HepG2 (cell line): ENCODE measurements around the gene NIFK. TPM values are rescaled to one million over a fixed set of nuclear protein-coding genes. Genes with fewer than 3 reads are reported as not detected.

ENCODE experiments used
- AKAP8 ChIP-seq: sonication (generic); formaldehyde crosslinking; IDR thresholded peaks from 2 replicates; pipeline ENCODE4 v1.5.1; 2020; ENCODE audit warnings: mild to moderate bottlenecking, missing genetic modification reagents
- ATF1 ChIP-seq: IDR thresholded peaks from 2 replicates; pipeline ENCODE4 v1.6.1; 2016; ENCODE audit warnings: mild to moderate bottlenecking, control low read depth
- IKZF4 ChIP-seq: sonication (generic); formaldehyde crosslinking; IDR thresholded peaks from 2 replicates; pipeline ENCODE4 v1.5.1; 2020; ENCODE audit warnings: borderline replicate concordance, mild to moderate bottlenecking, low read depth, missing genetic modification reagents; ENCODE audit errors: not compliant biosample characterization
- ISX ChIP-seq: sonication (generic); formaldehyde crosslinking; conservative IDR thresholded peaks from 2 replicates; pipeline ENCODE4 v1.5.0; 2020; ENCODE audit warnings: missing genetic modification reagents
- KDM6A ChIP-seq: IDR thresholded peaks from 2 replicates; pipeline ENCODE4 v1.6.1; 2016; ENCODE audit warnings: low read depth
- PCBP2 ChIP-seq: fragments of 200-400 bp; formaldehyde crosslinking; optimal IDR thresholded peaks from 2 replicates; pipeline ENCODE3; 2018; ENCODE audit warnings: low read length, low read depth; ENCODE audit not compliant: poor library complexity, severe bottlenecking
- SETDB1 ChIP-seq: sonication (generic); formaldehyde crosslinking; IDR thresholded peaks from 2 replicates; pipeline ENCODE4 v1.5.1; 2020; ENCODE audit warnings: missing genetic modification reagents, mild to moderate bottlenecking, borderline replicate concordance
- SMARCC2 ChIP-seq: fragments of 450-650 bp; IDR thresholded peaks from 2 replicates; pipeline ENCODE4 v1.6.1; 2017; ENCODE audit warnings: antibody characterized with exemption, mild to moderate bottlenecking
- ZBTB8A ChIP-seq: sonication (generic); formaldehyde crosslinking; IDR thresholded peaks from 2 replicates; pipeline ENCODE4 v1.4.0; 2020; ENCODE audit warnings: mild to moderate bottlenecking, low read depth, missing genetic modification reagents, borderline replicate concordance
- ZMYM2 ChIP-seq: sonication (generic); formaldehyde crosslinking; IDR thresholded peaks from 2 replicates; pipeline ENCODE4 v1.8.0; 2022; ENCODE audit warnings: mild to moderate bottlenecking, missing genetic modification reagents
- ZNF430 ChIP-seq: sonication (generic); formaldehyde crosslinking; IDR thresholded peaks from 2 replicates; pipeline ENCODE4 v1.9.0; 2021; ENCODE audit warnings: mild to moderate bottlenecking, missing genetic modification reagents
- ZNF550 ChIP-seq: sonication (generic); formaldehyde crosslinking; IDR thresholded peaks from 2 replicates; pipeline ENCODE4 v1.4.0; 2020; ENCODE audit warnings: mild to moderate bottlenecking, missing genetic modification reagents, borderline replicate concordance
- ZNF713 ChIP-seq: sonication (generic); formaldehyde crosslinking; IDR thresholded peaks from 2 replicates; pipeline ENCODE4 v1.4.0; 2020; ENCODE audit warnings: mild to moderate bottlenecking, missing genetic modification reagents
- ZSCAN30 ChIP-seq: sonication (generic); formaldehyde crosslinking; IDR thresholded peaks from 2 replicates; pipeline ENCODE4 v1.5.0; 2020; ENCODE audit warnings: mild to moderate bottlenecking, missing genetic modification reagents
- polyA plus RNA-seq, 8 experiments: library from polyadenylated mRNA; depleted of rRNA in 3 of 8; stranded (reverse) in 7 of 8; unstranded in 1 of 8; fragments of >200 nt; fragmentation: Illumina TruSeq in 4 of 8; extraction: Trizol in 4 of 8; gene quantifications; 2 replicates each; pipeline versions ENCODE4 v1.2.1 to v1.2.3, GENCODE V29; 2011 to 2016; ENCODE audit warnings: low read depth in 4 of 8, missing spikeins in 1 of 8, mixed read lengths in 1 of 8; ENCODE audit not compliant: insufficient read depth in 1 of 8
- total RNA-seq, 5 experiments: library from RNA; depleted of rRNA; stranded (reverse); fragments of >200 nt; fragmentation: Illumina TruSeq; extraction: Trizol; gene quantifications; 2 replicates each; pipeline ENCODE4 v1.2.3, GENCODE V29; 2016; ENCODE audit warnings: low read depth in 1 of 5
- TF ChIP-seq, protein P1 (sequence below): sonication (generic); formaldehyde crosslinking; IDR thresholded peaks from 2 replicates; pipeline ENCODE4 v1.8.0; 2022; ENCODE audit warnings: mild to moderate bottlenecking, missing genetic modification reagents
- TF ChIP-seq, protein P2 (sequence below): sonication (generic); formaldehyde crosslinking; IDR thresholded peaks from 2 replicates; pipeline ENCODE4 v1.4.0; 2020; ENCODE audit warnings: missing genetic modification reagents
- TF ChIP-seq, protein P3 (sequence below), 2 experiments: sonication (generic) in 1 of 2; formaldehyde crosslinking in 1 of 2; IDR thresholded peaks; 2 replicates each; pipeline versions ENCODE4 v1.6.1 to v1.9.0; 2014 to 2022; ENCODE audit warnings: antibody characterized with exemption in 1 of 2, borderline replicate concordance in 1 of 2, inconsistent platforms in 1 of 2, low read depth in 1 of 2, missing genetic modification reagents in 1 of 2
- TF ChIP-seq, protein P4 (sequence below): sonication (generic); formaldehyde crosslinking; IDR thresholded peaks from 2 replicates; pipeline ENCODE4 v1.8.0; 2022; ENCODE audit warnings: mild to moderate bottlenecking, missing genetic modification reagents; ENCODE audit not compliant: insufficient replicate concordance
- TF ChIP-seq, protein P5 (sequence below): sonication (generic); formaldehyde crosslinking; conservative IDR thresholded peaks from 2 replicates; pipeline ENCODE4 v1.4.0; 2020; ENCODE audit warnings: missing genetic modification reagents

Gene NIFK
- total and polyA plus RNA-seq, 2 of the 13 experiments (the other 11 are each of a cell fraction or from before 2014, with no cell fraction given) = 19.6 to 105 TPM

DNA sequence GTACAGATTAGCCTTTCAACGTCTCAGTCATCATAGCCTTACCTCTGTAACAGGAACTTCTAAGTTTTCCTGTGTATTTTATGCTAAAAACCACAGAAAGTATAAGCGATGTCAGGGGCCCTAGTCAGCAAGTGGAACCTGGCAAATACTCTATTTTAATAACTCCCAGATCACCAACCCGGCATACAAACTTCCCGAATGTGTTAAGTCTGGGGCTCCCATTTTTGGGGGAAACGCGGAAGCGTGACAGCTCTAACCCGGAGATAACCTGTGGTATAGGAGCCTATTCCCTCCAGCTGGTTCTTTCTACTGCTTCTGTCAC lies 574 bp downstream of the NIFK start (continued):
- TF ChIP-seq, protein P1, sequence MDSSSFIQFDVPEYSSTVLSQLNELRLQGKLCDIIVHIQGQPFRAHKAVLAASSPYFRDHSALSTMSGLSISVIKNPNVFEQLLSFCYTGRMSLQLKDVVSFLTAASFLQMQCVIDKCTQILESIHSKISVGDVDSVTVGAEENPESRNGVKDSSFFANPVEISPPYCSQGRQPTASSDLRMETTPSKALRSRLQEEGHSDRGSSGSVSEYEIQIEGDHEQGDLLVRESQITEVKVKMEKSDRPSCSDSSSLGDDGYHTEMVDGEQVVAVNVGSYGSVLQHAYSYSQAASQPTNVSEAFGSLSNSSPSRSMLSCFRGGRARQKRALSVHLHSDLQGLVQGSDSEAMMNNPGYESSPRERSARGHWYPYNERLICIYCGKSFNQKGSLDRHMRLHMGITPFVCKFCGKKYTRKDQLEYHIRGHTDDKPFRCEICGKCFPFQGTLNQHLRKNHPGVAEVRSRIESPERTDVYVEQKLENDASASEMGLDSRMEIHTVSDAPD (CRISPR knock-in tag) = no peak
- TF ChIP-seq, protein P2, sequence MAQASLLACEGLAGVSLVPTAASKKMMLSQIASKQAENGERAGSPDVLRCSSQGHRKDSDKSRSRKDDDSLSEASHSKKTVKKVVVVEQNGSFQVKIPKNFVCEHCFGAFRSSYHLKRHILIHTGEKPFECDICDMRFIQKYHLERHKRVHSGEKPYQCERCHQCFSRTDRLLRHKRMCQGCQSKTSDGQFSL (CRISPR knock-in tag) = no peak
- 0 out of 2 replicates have a peak, but pooled peaks have one; percentile 16 for TF ChIP-seq ATF1 (CRISPR knock-in tag)
- TF ChIP-seq, protein P3, sequence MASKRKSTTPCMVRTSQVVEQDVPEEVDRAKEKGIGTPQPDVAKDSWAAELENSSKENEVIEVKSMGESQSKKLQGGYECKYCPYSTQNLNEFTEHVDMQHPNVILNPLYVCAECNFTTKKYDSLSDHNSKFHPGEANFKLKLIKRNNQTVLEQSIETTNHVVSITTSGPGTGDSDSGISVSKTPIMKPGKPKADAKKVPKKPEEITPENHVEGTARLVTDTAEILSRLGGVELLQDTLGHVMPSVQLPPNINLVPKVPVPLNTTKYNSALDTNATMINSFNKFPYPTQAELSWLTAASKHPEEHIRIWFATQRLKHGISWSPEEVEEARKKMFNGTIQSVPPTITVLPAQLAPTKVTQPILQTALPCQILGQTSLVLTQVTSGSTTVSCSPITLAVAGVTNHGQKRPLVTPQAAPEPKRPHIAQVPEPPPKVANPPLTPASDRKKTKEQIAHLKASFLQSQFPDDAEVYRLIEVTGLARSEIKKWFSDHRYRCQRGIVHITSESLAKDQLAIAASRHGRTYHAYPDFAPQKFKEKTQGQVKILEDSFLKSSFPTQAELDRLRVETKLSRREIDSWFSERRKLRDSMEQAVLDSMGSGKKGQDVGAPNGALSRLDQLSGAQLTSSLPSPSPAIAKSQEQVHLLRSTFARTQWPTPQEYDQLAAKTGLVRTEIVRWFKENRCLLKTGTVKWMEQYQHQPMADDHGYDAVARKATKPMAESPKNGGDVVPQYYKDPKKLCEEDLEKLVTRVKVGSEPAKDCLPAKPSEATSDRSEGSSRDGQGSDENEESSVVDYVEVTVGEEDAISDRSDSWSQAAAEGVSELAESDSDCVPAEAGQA (IDR thresholded peaks at IDR 0.05; ENCODE audit: low read depth) = no peak
- TF ChIP-seq, protein P3 (CRISPR knock-in tag; IDR thresholded peaks at IDR 0.05; ENCODE audit: borderline replicate concordance) = no peak
- TF ChIP-seq IKZF4 (CRISPR knock-in tag) = no peak
- no peak for TF ChIP-seq KDM6A (CRISPR knock-in tag)
- 0 out of 2 replicates have a peak, but pooled peaks have one; percentile 27 for TF ChIP-seq ZMYM2 (CRISPR knock-in tag)
- TF ChIP-seq ZNF713 (CRISPR knock-in tag) = no peak
- no peak for TF ChIP-seq SMARCC2
- no peak; the same call in 1 of the 2 replicates for TF ChIP-seq ZBTB8A (CRISPR knock-in tag)
- no peak for TF ChIP-seq ZNF550 (CRISPR knock-in tag)
- TF ChIP-seq ZNF430 (CRISPR knock-in tag) = peak; percentile 74; the same call in 1 of the 2 replicates
- TF ChIP-seq ZSCAN30 = 0 out of 2 replicates have a peak, but pooled peaks have one; percentile 68
- no peak for TF ChIP-seq PCBP2
- TF ChIP-seq, protein P4, sequence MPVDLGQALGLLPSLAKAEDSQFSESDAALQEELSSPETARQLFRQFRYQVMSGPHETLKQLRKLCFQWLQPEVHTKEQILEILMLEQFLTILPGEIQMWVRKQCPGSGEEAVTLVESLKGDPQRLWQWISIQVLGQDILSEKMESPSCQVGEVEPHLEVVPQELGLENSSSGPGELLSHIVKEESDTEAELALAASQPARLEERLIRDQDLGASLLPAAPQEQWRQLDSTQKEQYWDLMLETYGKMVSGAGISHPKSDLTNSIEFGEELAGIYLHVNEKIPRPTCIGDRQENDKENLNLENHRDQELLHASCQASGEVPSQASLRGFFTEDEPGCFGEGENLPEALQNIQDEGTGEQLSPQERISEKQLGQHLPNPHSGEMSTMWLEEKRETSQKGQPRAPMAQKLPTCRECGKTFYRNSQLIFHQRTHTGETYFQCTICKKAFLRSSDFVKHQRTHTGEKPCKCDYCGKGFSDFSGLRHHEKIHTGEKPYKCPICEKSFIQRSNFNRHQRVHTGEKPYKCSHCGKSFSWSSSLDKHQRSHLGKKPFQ (CRISPR knock-in tag) = no peak
- TF ChIP-seq, protein P5, sequence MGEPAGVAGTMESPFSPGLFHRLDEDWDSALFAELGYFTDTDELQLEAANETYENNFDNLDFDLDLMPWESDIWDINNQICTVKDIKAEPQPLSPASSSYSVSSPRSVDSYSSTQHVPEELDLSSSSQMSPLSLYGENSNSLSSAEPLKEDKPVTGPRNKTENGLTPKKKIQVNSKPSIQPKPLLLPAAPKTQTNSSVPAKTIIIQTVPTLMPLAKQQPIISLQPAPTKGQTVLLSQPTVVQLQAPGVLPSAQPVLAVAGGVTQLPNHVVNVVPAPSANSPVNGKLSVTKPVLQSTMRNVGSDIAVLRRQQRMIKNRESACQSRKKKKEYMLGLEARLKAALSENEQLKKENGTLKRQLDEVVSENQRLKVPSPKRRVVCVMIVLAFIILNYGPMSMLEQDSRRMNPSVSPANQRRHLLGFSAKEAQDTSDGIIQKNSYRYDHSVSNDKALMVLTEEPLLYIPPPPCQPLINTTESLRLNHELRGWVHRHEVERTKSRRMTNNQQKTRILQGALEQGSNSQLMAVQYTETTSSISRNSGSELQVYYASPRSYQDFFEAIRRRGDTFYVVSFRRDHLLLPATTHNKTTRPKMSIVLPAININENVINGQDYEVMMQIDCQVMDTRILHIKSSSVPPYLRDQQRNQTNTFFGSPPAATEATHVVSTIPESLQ (CRISPR knock-in tag) = 0 out of 2 replicates have a peak, but pooled peaks have one; percentile 2
- TF ChIP-seq AKAP8 (CRISPR knock-in tag) = no peak
- no peak for TF ChIP-seq SETDB1
- no peak for TF ChIP-seq ISX (CRISPR knock-in tag)
